ENCODE measurements around the gene TOMM6. TPM values are rescaled to one million over a fixed set of nuclear protein-coding genes. Genes with fewer than 3 reads are reported as not detected.

TOMM6 gene
- total RNA-seq, 2 donors from 2014 or later: 207 to 212 TPM

- peak overlapping the region; percentile 77 for H3K27ac Mint-ChIP-seq
- H3K36me3 ChIP-seq (ENCODE audit: control insufficient read depth, insufficient read depth, low read length): peaks cover 21% of the 10 kb centered on the region
- TF ChIP-seq CTCF (conservative IDR thresholded peaks at IDR 0.05): no peak
- peaks cover 14% of the 10 kb centered on the region for H3K4me1 Mint-ChIP-seq
- H3K36me3 Mint-ChIP-seq (ENCODE audit: low read depth): peaks cover 18% of the 10 kb centered on the region
- H3K4me1 ChIP-seq (ENCODE audit: control insufficient read depth, insufficient read depth, low read length): no peaks in the 10 kb centered on the region
- peak overlapping the region; percentile 77 for H3K4me3 Mint-ChIP-seq
- no peak overlapping the region for H3K27ac ChIP-seq (ENCODE audit: low read depth, low read length)
- DNase-seq: no peak
- H3K27me3 ChIP-seq (ENCODE audit: control insufficient read depth, insufficient read depth, low read length, poor library complexity, severe bottlenecking): peaks cover 34% of the 10 kb centered on the region
- H3K9ac ChIP-seq (ENCODE audit: extremely low read depth, low read length, poor library complexity, severe bottlenecking): peak overlapping the region; percentile 38
- no peaks in the 10 kb centered on the region for H3K9me3 ChIP-seq (ENCODE audit: control insufficient read depth, low read length)
- peak overlapping the region; percentile 94 for H3K4me3 ChIP-seq (ENCODE audit: low read length)
- H3K27me3 Mint-ChIP-seq (ENCODE audit: insufficient read depth): peaks cover 44% of the 10 kb centered on the region
- WGBS, 2 experiments (ENCODE audit: insufficient coverage in 1 of 2, insufficient read length in 1 of 2): 3 to 7% methylated on average over 6 to 16 of the region's 16 CpGs
- no peaks in the 10 kb centered on the region for H3K9me3 Mint-ChIP-seq
Measured at GRCh38 chr6:41779336-41779735, 8.2 kb upstream of the TOMM6 start.

- H3K4me1 ChIP-seq (ENCODE audit: control insufficient read depth, insufficient read depth, low read length): no peaks in the 10 kb centered on the region
- no peaks in the 10 kb centered on the region for H3K9me3 ChIP-seq (ENCODE audit: control insufficient read depth, low read length)
- Mint-ChIP-seq H3K4me3 (peak within 1 kb of the TSS; percentile 77), H3K27me3 (ENCODE audit: insufficient read depth) (peaks cover 50% of the 10 kb centered on the region), H3K4me1 (peaks cover 14% of the 10 kb centered on the region), H3K9me3 (no peaks in the 10 kb centered on the region), H3K27ac (peak within 1 kb of the TSS; percentile 77), H3K36me3 (ENCODE audit: low read depth) (peaks cover 12% of the 10 kb centered on the region)
- DNase-seq: peak; percentile 99
- TF ChIP-seq CTCF (conservative IDR thresholded peaks at IDR 0.05): peak; percentile 93
- peaks cover 41% of the 10 kb centered on the region for H3K27me3 ChIP-seq (ENCODE audit: control insufficient read depth, insufficient read depth, low read length, poor library complexity, severe bottlenecking)
- H3K27ac ChIP-seq (ENCODE audit: low read depth, low read length): no peak within 1 kb of the TSS
- H3K36me3 ChIP-seq (ENCODE audit: control insufficient read depth, insufficient read depth, low read length): peaks cover 14% of the 10 kb centered on the region
- H3K4me3 ChIP-seq (ENCODE audit: low read length): peak within 1 kb of the TSS; percentile 94
- 0% methylated on average over 22 to 73 of the region's 73 CpGs for WGBS, 2 experiments (ENCODE audit: insufficient coverage in 1 of 2, insufficient read length in 1 of 2)
- peak within 1 kb of the TSS; percentile 38 for H3K9ac ChIP-seq (ENCODE audit: extremely low read depth, low read length, poor library complexity, severe bottlenecking)
Measured at GRCh38 chr6:41779788-41780550, 7.5 kb upstream of the TOMM6 start, which contains the start of gene FRS3. FRS3 (minus strand) TSS chr6:41779900; CDS start chr6:41776987, 2,913 bp downstream.

- H3K27me3 Mint-ChIP-seq (ENCODE audit: insufficient read depth): peaks cover 58% of the 10 kb centered on the region
- peak within 1 kb of the TSS; percentile 72 for H3K27ac Mint-ChIP-seq
- H3K4me1 Mint-ChIP-seq: peaks cover 14% of the 10 kb centered on the region
- H3K4me3 Mint-ChIP-seq: peak within 1 kb of the TSS; percentile 77
- H3K27me3 ChIP-seq (ENCODE audit: control insufficient read depth, insufficient read depth, low read length, poor library complexity, severe bottlenecking): peaks cover 49% of the 10 kb centered on the region
- H3K27ac ChIP-seq (ENCODE audit: low read depth, low read length): no peak within 1 kb of the TSS
- WGBS, 2 experiments (ENCODE audit: insufficient coverage in 1 of 2, insufficient read length in 1 of 2): 1% methylated on average over 36 of the region's 36 CpGs; no CpG with 5 or more reads in 1 of the 2 experiments
- no peak for TF ChIP-seq CTCF (conservative IDR thresholded peaks at IDR 0.05)
- H3K36me3 ChIP-seq (ENCODE audit: control insufficient read depth, insufficient read depth, low read length): peaks cover 7% of the 10 kb centered on the region
- H3K9me3 ChIP-seq (ENCODE audit: control insufficient read depth, low read length): no peaks in the 10 kb centered on the region
- peak; percentile 78 for DNase-seq
- H3K36me3 Mint-ChIP-seq (ENCODE audit: low read depth): peaks cover 5% of the 10 kb centered on the region
- H3K9me3 Mint-ChIP-seq: no peaks in the 10 kb centered on the region
- H3K9ac ChIP-seq (ENCODE audit: extremely low read depth, low read length, poor library complexity, severe bottlenecking): peak within 1 kb of the TSS; percentile 15
- no peaks in the 10 kb centered on the region for H3K4me1 ChIP-seq (ENCODE audit: control insufficient read depth, insufficient read depth, low read length)
- peak within 1 kb of the TSS; percentile 86 for H3K4me3 ChIP-seq (ENCODE audit: low read length)
Measured at GRCh38 chr6:41780551-41781365, 6.7 kb upstream of the TOMM6 start, which contains the start of gene PRICKLE4. PRICKLE4 (plus strand) TSS chr6:41780782; CDS start chr6:41783474, 2,692 bp downstream.

Data from endodermal cell (in vitro differentiated cells).